Large intestine (tissue), 1 donor: ENCODE results near the gene IL21R. TPM values are rescaled to one million over a fixed set of nuclear protein-coding genes. Genes with fewer than 3 reads are reported as not detected.

Experiments
- polyA plus RNA-seq: library from polyadenylated mRNA; unstranded; fragments of 120-200 nt; gene quantifications from one replicate; pipeline ENCODE4 v1.2.1, GENCODE V29; 2013

IL21R gene
- polyA plus RNA-seq, 1 donor: 0.39 TPM

Other genes with a start within 250 kb of the IL21R start
- 32.1 TPM for gene KDM8, start 198.6 kb upstream of the IL21R start, polyA plus RNA-seq
- 61.5 TPM for gene NSMCE1, start 133.4 kb upstream of the IL21R start, polyA plus RNA-seq
- gene IL4R, start 88.2 kb upstream of the IL21R start, polyA plus RNA-seq: 50.6 TPM
- gene GTF3C1, start 147.7 kb downstream of the IL21R start, polyA plus RNA-seq: 41.4 TPM
- gene KATNIP, start 148.0 kb downstream of the IL21R start, polyA plus RNA-seq: 14.7 TPM